GM21723 (cell line): Measurements from ENCODE around the gene SLC35F3.
A peak's percentile ranks its signal among the peaks of the same experiment; 100 is the strongest.
"Not testable (repeated sequence)": the region's sequence is repeated elsewhere in the genome, so short reads cannot be mapped to it uniquely, and the experiment has no call there.

Experiments used
- ATAC-seq: cut with Tn5 transposase; IDR thresholded peaks from one replicate; pipeline ENCODE4 v1.9.1; 2021; ENCODE audit warnings: mild to moderate bottlenecking, moderate library complexity; ENCODE audit not compliant: unreplicated experiment

SLC35F3 gene

DNA sequence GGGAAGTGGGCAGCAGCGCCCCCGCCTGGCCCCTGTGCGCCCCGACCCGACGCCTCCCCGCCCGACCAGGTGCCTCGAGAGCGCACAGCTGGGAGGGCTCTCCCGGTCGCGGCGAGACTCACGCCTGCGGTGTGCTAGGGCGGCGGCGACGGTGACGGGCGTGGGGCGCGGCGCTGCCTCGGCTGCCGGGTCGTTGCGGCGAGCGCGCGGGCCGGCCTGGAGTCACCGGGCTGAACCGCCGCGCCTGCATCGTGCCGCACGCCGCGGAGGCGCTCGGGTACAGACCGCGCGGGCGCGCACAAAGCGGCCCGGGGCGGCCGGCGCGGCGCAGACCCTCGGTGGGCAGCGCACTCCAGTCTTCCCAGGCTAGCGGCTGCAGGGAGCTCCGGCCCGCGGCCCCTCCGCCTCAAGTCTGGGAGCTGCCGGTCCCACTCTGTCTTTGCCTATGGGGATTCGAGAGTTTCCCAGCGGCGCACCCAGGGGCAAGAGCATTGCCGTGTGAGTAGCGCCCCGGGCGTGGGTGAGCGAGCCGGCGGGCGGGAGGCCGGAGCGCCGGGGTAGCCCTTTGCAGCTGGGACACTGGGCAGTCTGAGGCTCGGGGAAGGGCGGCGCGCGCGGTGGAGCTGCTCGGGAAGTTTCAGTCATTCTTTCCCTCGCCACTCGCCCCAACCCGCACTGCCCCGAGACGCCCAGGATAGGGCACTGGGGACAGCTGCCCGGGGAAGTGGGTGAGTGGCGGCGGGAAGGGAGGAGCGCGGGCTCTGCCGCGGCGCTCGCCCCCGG lies at the start of gene SLC35F3:
Gene SLC35F3, plus strand, starts transcription at position 44 of the 783 bp plus-strand sequence.
- no peak for ATAC-seq

DNA sequence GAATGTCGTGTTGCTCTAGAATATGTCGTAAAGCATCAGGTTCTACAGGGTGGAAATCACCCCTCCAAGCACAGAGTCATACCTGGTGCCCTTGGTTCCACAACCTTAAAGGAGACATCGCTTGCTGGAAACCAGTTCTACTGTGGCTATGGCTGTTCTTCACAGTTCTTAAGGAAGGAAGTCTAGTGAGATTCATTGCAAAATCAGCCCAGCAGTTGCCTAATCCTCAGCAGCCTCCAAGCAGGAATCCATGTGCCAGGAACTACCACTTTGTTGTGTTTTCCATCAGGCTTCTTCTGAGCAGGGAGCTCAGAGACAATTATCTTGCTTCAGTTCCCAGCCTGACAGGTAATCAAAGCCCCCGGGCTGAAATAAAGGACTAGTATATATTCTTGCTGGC lies 45.0 kb upstream of the SLC35F3 start:
- ATAC-seq: no peak

DNA sequence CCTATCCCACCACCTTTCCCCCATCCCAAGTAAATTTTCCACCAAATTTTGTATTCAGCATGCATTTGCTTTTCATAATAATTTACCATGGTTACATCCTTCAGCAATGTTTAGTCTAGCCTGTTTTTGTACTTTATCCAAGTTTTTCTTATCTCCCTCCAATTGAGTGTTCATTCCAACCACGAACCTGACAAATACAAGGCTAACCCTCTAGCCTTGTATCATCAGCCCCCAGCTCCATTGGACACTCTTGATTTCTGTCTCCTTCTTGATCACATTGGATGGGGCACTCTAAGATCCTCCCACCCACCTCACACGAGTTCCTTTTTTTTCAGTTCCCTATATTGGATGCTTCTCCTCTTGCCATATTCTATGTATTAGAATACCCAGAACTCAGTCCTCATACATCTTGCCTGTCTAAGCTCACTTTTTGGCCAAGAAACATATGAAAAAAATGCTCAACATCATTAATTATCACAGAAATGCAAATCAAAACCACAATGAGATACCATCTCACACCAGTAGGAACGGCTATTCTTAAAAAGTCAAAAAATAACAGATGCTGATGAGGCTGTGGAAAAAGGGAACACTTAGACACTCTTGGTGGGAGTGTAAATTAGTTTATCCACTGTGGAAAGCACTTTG lies 40.5 kb upstream of the SLC35F3 start:
- no peak for ATAC-seq

DNA sequence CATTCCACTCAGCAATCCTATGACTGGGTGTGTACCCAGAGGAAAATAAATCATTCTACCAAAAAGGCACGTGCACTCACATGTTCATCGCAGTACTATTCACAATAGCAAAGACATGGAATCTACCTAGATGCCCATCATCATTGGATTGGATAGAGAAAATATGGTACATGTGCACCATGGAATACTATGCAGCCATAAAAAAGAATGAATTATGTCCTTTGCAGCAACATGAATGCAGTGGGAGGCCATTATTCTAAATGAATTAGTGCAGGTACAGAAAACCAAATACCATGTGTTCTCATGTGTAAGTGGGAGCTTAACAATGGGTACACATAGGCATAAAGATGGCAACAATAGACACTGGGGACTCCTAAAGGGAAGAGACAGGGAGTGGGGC lies 39.9 kb upstream of the SLC35F3 start:
- no peak for ATAC-seq

DNA sequence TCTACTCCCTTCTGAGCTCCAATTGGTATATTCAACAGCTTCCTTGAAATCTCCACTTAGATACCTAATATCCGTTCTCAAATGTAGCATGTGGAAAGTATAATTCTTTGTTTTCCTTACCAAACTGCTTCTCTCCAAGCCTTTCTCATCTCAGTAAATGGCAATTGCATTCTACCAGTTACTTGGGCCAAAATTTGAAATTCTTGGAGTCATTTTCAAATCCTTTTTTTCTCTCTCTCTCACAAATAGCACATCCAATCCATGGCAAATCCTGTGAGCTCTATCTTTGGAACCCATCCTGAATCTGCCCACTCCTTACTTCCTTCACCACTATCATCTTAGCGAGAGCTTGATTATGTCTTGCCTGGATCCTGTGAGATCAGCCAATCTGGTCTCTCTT lies 39.3 kb upstream of the SLC35F3 start:
- ATAC-seq: no peak

GRCh38 chr1:233865902-233866301 lies 38.6 kb upstream of the SLC35F3 start:
- ATAC-seq: no peak

DNA sequence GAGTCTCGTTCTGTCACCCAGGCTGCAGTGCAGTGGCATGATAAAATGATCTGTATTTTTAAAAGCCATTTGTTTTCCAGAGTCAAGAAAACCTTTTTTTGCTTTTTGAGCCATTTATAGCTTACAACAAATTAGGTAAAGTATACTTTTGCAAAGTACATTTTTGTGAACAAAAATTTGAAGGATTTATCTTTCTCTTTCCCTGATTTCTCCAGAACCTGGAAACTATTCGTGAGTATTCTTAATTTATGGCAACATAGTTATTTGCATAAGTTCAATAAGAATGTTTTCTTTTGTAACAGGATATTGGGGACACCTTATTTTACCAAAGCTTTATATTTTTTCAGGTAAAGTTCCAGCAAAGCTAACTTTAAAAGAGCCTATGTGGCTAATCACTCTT lies 37.4 kb upstream of the SLC35F3 start:
- ATAC-seq: no peak

DNA sequence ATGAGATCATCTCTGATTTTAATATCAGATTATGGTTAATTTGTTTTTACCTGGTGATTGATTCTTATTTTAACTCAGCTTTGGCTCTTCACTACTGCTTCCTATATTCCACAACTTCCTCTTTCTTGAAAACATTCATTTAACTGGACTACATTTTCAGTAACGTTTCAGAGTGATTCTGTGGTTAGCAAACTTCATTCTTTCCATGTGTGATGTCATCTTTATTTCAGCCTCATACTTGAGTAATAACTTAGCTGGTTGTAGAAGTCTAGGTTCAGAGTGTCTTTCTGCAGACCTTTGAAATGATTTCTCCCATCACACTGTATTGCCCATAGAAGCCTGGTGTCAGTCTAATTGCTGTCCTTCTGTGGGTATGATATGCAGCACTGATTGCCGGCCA lies 36.0 kb upstream of the SLC35F3 start:
- no peak for ATAC-seq

- ATAC-seq: no peak
Observed at GRCh38 chr1:233869680-233870079, 34.8 kb upstream of the SLC35F3 start.

GRCh38 chr1:233873666-233874065 lies 30.8 kb upstream of the SLC35F3 start:
- ATAC-seq: no peak

- ATAC-seq: no peak
Observed at GRCh38 chr1:233879841-233880240, 24.6 kb upstream of the SLC35F3 start.

- ATAC-seq: no peak
Observed at GRCh38 chr1:233883671-233884070, 20.8 kb upstream of the SLC35F3 start.

- no peak for ATAC-seq
Observed at GRCh38 chr1:233884461-233885151, 19.9 kb upstream of the SLC35F3 start.

GRCh38 chr1:233885196-233885920 lies 19.1 kb upstream of the SLC35F3 start:
- no peak for ATAC-seq

- ATAC-seq: not testable (repeated sequence)
Observed at GRCh38 chr1:233891151-233891550, 13.3 kb upstream of the SLC35F3 start.

DNA sequence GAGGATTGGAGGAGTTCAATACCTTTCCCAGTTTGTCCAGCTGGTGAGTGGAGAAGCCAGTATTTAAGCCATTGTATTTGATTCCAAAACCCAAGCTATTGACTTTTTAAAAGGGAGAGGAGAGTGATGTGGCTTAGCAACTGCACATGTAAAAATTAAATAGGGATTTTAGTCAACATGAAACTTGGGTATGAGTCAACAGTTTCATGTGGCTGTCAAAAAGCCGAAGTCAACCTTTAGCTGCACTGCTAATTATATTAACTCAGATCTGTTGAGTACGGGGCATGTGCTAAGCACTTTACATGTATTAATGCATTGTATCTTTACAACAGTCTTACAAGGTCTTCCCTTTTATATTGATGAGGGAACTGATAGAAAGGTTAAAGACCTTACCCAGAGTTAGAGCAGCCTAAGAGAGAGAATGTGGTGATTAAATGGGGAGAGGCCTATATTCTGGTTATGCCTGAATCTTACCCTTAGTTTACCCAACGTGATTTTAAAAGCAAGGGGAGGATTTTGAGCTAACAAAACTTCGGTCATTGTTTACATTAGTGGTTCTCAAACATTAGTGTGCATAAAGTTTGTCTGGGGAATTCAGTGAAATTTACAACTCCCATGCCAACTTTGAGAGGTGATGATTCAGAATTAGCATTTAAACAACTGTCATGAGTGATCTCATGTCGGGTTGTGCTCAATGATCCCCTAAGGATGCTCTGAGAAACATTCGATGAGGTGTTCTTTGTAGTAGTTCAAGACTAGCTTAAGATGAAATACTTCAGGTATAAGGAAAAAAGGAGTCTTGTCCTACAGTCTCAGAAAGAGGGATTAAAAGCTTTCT lies 6.9 kb upstream of the SLC35F3 start:
- ATAC-seq: peak; percentile 99

DNA sequence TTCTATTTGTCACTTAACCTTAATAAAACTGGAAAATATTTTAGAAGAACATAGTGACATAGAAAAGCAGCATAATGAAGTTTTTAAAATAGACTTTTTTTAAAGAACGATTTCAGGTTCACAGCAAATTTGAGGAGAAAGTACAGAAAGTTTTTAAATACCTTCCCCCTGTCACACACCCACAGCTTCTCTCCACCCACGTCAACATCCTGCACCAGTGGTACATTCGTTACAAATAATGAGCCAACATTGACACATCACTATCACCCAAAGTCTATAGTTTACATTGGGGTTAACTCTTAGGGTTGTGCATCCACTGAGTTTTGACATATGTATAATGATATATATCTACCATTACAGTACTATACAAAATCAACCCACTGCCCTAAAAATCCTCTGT lies 3.0 kb upstream of the SLC35F3 start:
- ATAC-seq: no peak

DNA sequence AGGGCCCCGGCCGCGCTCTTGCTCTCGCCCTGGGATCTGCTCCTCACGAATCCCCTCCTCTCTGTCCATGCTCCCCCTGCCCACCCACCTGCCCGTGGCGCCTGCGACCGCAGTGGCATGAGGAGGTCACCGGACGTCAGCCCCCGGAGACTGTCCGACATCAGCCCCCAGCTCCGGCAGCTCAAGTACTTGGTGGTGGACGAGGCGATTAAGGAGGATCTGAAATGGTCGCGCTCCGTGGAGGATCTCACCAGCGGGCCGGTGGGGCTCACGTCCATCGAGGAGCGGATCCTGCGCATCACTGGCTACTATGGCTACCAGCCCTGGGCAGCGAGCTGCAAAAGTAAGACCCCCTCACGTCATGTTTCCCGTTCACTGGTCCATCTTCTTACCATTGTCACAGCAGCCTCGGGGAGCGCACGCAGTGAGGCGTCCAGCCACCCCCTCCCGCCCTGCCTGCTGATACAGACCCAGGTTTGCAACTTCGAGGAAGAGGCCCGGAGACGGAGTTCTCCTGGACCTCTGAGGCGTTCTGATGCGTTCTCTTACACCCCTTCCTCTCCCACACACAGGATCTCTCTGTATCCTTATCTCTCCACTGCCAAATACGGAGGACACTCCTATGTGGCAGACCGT lies 1.1 kb downstream of the SLC35F3 start:
- no peak for ATAC-seq

DNA sequence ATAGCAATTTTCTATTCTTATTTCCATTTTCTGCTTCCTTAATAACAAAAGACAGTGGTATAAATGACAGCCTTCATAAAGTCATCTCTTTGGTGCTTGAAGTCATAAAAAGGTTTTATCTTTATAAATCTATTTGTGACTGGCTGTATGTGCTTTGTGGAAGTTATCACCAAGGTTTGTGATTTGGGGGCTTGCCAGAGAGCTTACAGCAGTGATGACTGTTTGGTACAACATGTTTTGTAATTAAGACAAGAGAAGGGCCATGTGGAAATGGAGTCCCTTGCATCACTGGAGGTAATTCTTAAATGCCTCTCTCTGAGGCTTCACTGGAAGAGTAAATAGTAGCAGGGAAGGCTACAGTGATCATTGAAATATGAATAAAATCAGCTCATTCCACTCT lies 2.7 kb downstream of the SLC35F3 start:
- no peak for ATAC-seq

DNA sequence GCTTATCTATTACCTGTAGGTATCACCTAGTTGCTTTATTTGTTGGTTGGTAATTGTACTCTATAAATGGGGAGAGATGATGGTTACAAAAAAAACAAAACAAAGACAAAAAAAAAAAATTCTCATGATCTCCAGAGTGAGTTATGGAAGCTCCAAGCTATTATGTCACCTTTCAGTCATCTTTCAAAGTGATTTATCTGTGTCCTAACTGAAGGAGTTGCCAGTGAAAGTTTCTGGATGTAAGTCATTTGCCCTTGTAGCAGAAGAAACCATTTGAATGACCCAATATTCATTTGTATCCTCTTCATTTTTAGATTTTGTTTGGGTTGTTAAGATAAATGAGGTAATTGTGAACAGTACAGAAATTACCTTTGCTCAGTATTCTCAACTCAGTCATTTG lies 3.6 kb downstream of the SLC35F3 start:
- no peak for ATAC-seq
